ENCODE data around the gene SLC30A7.

The SLC30A7 gene

DNA sequence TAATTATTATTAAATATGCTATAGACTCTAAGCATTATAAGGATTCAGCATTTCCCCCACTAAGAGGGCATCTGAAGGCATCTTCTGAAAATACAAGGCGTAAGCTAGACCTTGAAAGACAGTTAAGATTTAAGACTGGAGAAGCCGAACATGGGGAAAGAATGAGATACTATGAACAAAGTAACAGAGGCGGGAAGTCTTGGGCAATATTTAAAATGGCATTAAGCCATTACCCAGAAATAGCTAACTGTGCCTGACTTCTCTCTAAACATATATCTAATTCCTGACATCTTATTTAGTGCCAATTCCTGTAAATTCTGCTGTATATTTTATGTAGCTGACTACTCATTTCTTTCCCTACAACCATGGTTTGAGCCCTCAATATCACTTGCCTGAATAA is 108.8 kb downstream of the SLC30A7 start:
- peaks cover 42% of the 10 kb centered on the region for H3K36me3 ChIP-seq (ENCODE audit: control insufficient read depth, insufficient read depth, low read length)
- H3K4me1 ChIP-seq (ENCODE audit: control insufficient read depth, insufficient read depth, low read length): peaks cover 22% of the 10 kb centered on the region
- H3K9me3 ChIP-seq (ENCODE audit: control insufficient read depth, insufficient read depth, low read depth, low read length): no peaks in the 10 kb centered on the region
- no peaks in the 10 kb centered on the region for H3K27me3 ChIP-seq (ENCODE audit: control insufficient read depth, insufficient read depth, low read length)
- no peak overlapping the region for H3K4me3 ChIP-seq (ENCODE audit: low read depth, low read length)
- no peak overlapping the region for H3K9ac ChIP-seq (ENCODE audit: low read length)
- no peak overlapping the region for H3K27ac ChIP-seq (ENCODE audit: low read depth, low read length)

DNA sequence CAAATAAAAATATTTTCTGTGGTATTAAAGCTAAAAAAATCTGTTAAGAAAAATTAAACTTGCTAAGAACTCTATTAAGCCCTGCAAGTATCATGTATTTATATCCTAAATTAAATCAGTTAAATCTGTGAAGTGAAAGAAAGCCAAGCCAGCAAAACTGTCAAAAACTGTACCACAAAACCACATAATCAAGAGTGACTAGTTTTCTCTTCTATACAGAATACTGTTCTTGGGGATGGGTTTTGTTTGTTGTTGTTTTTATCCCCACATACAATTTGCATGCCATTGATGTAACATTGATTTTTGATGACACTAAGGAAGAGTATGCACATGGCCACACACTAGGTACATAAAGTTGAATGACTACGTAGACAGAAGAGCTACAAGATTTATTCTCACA is 109.3 kb downstream of the SLC30A7 start:
- no peak overlapping the region for H3K9ac ChIP-seq (ENCODE audit: low read length)
- H3K27me3 ChIP-seq (ENCODE audit: control insufficient read depth, insufficient read depth, low read length): no peaks in the 10 kb centered on the region
- H3K4me3 ChIP-seq (ENCODE audit: low read depth, low read length): no peak overlapping the region
- peaks cover 22% of the 10 kb centered on the region for H3K4me1 ChIP-seq (ENCODE audit: control insufficient read depth, insufficient read depth, low read length)
- H3K36me3 ChIP-seq (ENCODE audit: control insufficient read depth, insufficient read depth, low read length): peaks cover 41% of the 10 kb centered on the region
- H3K9me3 ChIP-seq (ENCODE audit: control insufficient read depth, insufficient read depth, low read depth, low read length): no peaks in the 10 kb centered on the region
- no peak overlapping the region for H3K27ac ChIP-seq (ENCODE audit: low read depth, low read length)

DNA sequence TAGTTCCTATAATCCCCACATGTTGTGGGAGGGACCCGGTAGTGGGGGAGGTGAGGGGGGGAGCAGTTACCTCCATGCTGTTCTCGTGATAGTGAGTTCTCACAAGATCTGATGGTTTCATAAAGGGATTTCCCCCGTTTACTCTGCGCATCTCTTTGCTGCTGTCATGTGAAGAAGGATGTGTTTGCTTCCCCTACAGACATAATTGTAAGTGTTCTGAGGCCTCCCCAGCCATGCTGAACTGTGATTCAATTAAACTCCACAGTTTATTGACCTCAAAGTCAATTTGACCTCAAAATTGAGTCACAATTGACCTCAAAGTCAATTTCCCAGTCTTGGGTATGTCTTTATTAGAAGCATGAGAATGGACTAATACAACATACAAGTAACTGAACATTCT is 110.0 kb downstream of the SLC30A7 start:
- no peak overlapping the region for H3K27ac ChIP-seq (ENCODE audit: low read depth, low read length)
- H3K9ac ChIP-seq (ENCODE audit: low read length): no peak overlapping the region
- no peaks in the 10 kb centered on the region for H3K27me3 ChIP-seq (ENCODE audit: control insufficient read depth, insufficient read depth, low read length)
- H3K4me3 ChIP-seq (ENCODE audit: low read depth, low read length): no peak overlapping the region
- H3K4me1 ChIP-seq (ENCODE audit: control insufficient read depth, insufficient read depth, low read length): peaks cover 22% of the 10 kb centered on the region
- peaks cover 35% of the 10 kb centered on the region for H3K36me3 ChIP-seq (ENCODE audit: control insufficient read depth, insufficient read depth, low read length)
- no peaks in the 10 kb centered on the region for H3K9me3 ChIP-seq (ENCODE audit: control insufficient read depth, insufficient read depth, low read depth, low read length)

DNA sequence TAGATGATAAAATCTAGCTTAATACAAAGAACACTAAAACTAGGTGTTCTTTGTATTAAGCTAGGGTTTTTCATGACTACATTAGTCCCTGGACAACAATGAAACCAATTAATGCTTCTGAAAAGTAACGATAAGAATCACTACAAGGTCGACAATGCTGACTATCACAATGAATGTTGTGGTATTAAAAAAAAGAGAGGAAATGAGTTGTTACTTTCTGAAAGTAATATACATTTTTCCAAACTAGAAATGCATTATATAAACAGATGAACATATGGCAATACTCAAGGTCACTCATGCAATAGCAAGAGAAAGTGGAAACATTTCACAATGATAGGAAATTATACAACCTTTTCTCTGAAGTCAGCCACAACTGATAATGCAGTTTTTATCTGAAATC is 110.7 kb downstream of the SLC30A7 start:
- peaks cover 22% of the 10 kb centered on the region for H3K4me1 ChIP-seq (ENCODE audit: control insufficient read depth, insufficient read depth, low read length)
- peaks cover 28% of the 10 kb centered on the region for H3K36me3 ChIP-seq (ENCODE audit: control insufficient read depth, insufficient read depth, low read length)
- H3K4me3 ChIP-seq (ENCODE audit: low read depth, low read length): no peak overlapping the region
- no peak overlapping the region for H3K27ac ChIP-seq (ENCODE audit: low read depth, low read length)
- no peaks in the 10 kb centered on the region for H3K9me3 ChIP-seq (ENCODE audit: control insufficient read depth, insufficient read depth, low read depth, low read length)
- H3K27me3 ChIP-seq (ENCODE audit: control insufficient read depth, insufficient read depth, low read length): no peaks in the 10 kb centered on the region
- no peak overlapping the region for H3K9ac ChIP-seq (ENCODE audit: low read length)

DNA sequence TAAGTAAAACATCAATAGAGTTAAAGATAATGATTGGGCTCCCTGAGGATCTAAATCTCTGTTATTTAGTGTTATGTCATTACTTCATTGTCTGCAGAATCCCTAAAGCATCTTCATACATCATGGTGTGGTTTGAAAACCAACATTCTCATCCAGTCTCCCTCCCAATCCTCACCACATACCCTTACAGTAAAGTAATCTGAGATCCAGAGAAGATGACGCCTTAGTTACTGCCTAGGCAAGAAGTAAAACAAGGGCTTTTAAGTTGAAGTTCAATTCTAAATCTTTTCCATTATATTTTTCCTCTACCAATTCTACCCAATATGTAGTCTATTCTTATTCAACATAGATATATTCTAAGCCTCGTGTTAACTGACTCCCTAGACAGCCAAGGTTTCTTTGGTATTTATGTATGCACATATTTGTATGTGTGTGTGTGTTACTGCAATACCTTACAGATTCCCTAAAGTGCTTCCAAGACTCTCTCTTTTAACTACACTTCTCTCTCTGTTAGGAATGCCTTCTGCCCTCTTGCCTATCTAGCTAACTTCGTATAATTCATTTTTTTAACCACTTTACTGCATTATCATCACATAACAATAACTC is 112.4 kb downstream of the SLC30A7 start:
- no peaks in the 10 kb centered on the region for H3K27me3 ChIP-seq (ENCODE audit: control insufficient read depth, insufficient read depth, low read length)
- no peaks in the 10 kb centered on the region for H3K9me3 ChIP-seq (ENCODE audit: control insufficient read depth, insufficient read depth, low read depth, low read length)
- no peak overlapping the region for H3K27ac ChIP-seq (ENCODE audit: low read depth, low read length)
- H3K36me3 ChIP-seq (ENCODE audit: control insufficient read depth, insufficient read depth, low read length): peaks cover 35% of the 10 kb centered on the region
- H3K4me3 ChIP-seq (ENCODE audit: low read depth, low read length): no peak overlapping the region
- peaks cover 14% of the 10 kb centered on the region for H3K4me1 ChIP-seq (ENCODE audit: control insufficient read depth, insufficient read depth, low read length)
- no peak overlapping the region for H3K9ac ChIP-seq (ENCODE audit: low read length)

DNA sequence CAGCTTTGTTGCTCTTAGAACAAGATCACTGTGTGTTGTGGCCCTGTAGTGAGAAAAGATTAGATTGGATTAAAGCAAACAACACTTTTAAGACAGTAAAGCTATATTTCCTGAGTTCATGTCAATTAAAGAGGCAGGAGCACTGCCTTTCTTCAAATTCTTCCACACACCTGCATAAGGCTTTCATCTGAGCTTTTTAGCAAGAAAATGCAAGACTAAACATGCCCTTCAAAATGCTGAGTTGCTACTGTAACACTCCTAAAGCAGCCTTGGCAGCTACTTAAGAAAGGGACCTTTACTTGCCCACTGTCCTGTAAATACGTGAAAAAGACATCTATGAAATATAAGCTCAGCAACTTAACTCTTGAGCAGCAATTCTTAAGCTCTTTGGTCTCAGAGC is 117.9 kb downstream of the SLC30A7 start:
- H3K4me3 ChIP-seq (ENCODE audit: low read depth, low read length): no peak overlapping the region
- H3K9ac ChIP-seq (ENCODE audit: low read length): no peak overlapping the region
- H3K36me3 ChIP-seq (ENCODE audit: control insufficient read depth, insufficient read depth, low read length): peaks cover 28% of the 10 kb centered on the region
- H3K4me1 ChIP-seq (ENCODE audit: control insufficient read depth, insufficient read depth, low read length): 0 out of 2 replicates have a peak, but pooled peaks cover 3% of the 10 kb centered on the region
- H3K27me3 ChIP-seq (ENCODE audit: control insufficient read depth, insufficient read depth, low read length): no peaks in the 10 kb centered on the region
- 0 out of 2 replicates have a peak overlapping the region, but pooled peaks have one; percentile 8 for H3K27ac ChIP-seq (ENCODE audit: low read depth, low read length)
- no peaks in the 10 kb centered on the region for H3K9me3 ChIP-seq (ENCODE audit: control insufficient read depth, insufficient read depth, low read depth, low read length)

DNA sequence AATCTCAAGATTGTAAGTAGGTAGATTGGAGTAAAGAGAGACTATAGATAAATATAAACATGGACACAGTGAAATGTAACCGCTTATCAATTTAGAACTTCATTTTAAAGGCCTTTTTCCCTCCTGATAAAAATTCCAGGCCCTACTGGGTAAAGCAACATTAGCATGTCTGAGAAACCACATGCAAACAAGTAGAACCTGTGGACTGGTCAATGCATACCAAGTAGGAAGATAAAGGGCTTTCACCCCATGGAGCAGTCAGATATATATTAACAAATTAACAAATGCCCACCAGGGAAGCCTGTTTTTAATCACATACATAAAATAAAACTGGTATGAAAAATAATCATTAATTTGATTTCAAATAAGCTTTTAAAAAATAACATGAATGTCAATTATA is 121.6 kb downstream of the SLC30A7 start:
- no peak overlapping the region for H3K27ac ChIP-seq (ENCODE audit: low read depth, low read length)
- peaks cover 40% of the 10 kb centered on the region for H3K36me3 ChIP-seq (ENCODE audit: control insufficient read depth, insufficient read depth, low read length)
- no peaks in the 10 kb centered on the region for H3K9me3 ChIP-seq (ENCODE audit: control insufficient read depth, insufficient read depth, low read depth, low read length)
- H3K4me3 ChIP-seq (ENCODE audit: low read depth, low read length): no peak overlapping the region
- no peaks in the 10 kb centered on the region for H3K27me3 ChIP-seq (ENCODE audit: control insufficient read depth, insufficient read depth, low read length)
- no peak overlapping the region for H3K9ac ChIP-seq (ENCODE audit: low read length)
- H3K4me1 ChIP-seq (ENCODE audit: control insufficient read depth, insufficient read depth, low read length): peaks cover 5% of the 10 kb centered on the region; the same call in 1 of the 2 replicates

DNA sequence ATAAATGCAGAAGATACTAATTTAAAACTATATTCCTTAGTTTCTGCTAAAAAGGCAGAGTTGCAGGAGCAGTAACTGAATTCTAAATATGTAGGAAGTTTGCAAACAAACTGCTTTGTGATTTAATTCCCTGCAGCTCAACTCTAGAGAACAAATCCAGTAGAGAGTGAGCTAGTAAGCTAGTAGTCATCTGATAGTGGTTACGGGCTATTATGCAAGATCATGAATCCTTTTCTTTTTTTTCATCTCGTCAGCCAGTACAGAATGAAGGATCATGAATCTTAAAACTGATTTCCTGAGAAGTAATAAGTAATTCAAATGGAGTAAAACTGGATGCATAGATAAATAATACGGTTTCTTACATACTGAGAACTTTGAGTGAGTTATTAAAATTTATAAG is 126.4 kb downstream of the SLC30A7 start:
- Histone ChIP-seq H3K9me3 (ENCODE audit: control insufficient read depth, insufficient read depth, low read depth, low read length) (no peaks in the 10 kb centered on the region), H3K4me3 (ENCODE audit: low read depth, low read length) (no peak overlapping the region), H3K27me3 (ENCODE audit: control insufficient read depth, insufficient read depth, low read length) (no peaks in the 10 kb centered on the region), H3K9ac (ENCODE audit: low read length) (no peak overlapping the region), H3K27ac (ENCODE audit: low read depth, low read length) (no peak overlapping the region), H3K36me3 (ENCODE audit: control insufficient read depth, insufficient read depth, low read length) (peaks cover 33% of the 10 kb centered on the region), H3K4me1 (ENCODE audit: control insufficient read depth, insufficient read depth, low read length) (peaks cover 19% of the 10 kb centered on the region)

DNA sequence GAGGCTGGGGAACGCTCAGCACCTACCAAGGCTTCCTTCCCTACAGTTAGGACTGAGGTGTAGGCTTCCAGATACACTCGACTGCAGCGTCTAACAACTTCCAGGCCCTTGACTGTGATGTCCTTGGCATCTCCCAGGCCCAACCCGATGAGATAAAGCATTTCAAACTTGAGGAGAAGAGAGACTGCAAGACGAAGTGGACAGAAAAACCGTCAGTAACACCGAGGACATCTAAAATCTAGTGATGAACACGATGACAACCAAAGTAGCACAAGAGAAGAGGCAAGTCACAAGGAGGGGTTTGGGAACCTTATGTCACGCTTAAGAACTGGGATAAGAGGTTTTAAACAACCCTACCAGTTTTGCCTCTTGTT is 129.4 kb downstream of the SLC30A7 start:
- Histone ChIP-seq H3K9me3 (ENCODE audit: control insufficient read depth, insufficient read depth, low read depth, low read length) (no peaks in the 10 kb centered on the region), H3K4me3 (ENCODE audit: low read depth, low read length) (peak overlapping the region; percentile 79), H3K27me3 (ENCODE audit: control insufficient read depth, insufficient read depth, low read length) (no peaks in the 10 kb centered on the region), H3K27ac (ENCODE audit: low read depth, low read length) (peak overlapping the region; percentile 66), H3K36me3 (ENCODE audit: control insufficient read depth, insufficient read depth, low read length) (peaks cover 25% of the 10 kb centered on the region; the same call in 1 of the 2 replicates), H3K4me1 (ENCODE audit: control insufficient read depth, insufficient read depth, low read length) (peaks cover 20% of the 10 kb centered on the region), H3K9ac (ENCODE audit: low read length) (peak overlapping the region; percentile 81)

DNA sequence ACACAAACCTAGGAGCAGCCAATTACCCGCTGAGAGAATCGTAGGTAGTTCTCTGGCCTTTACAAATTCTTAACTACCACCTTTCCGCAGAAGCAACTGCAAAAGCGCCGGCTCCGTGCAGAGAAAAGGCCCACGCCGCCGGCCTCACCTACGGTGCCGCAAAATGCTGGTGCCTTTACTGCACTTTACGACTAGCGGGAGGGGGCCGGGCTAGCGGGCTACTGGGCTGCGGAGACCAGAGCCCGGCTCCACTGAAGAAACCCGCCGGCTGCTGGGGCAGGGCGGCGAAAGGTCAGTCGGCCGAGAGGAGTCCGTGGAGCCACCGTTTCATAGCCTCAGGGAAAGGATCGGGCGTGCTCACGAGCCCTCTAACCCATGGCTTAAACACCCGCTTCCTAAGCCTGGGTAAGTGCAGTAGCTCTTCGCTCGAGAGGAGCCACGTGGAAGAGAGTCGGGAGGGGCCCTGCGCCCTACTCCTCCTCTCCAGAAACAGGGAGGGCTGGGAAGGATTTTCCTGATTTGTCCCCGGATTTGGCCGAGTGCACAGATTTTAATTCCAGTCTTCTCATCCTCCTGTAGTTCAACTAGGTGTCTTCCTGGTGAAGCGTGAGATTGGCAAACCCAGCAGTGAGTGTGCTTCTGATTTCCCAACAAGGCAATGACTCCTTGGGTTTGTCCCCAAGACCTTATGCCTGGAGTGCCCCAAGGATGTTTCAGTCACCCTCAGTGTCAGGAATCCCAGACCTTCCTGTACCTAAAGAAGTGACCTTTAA is 130.0 kb downstream of the SLC30A7 start, which contains the start of gene DPH5:
Gene DPH5, minus strand, starts transcription at position 128 of the 773 bp plus-strand sequence. CDS start 341 bp downstream, outside the sequence.
- Histone ChIP-seq H3K36me3 (ENCODE audit: control insufficient read depth, insufficient read depth, low read length) (peaks cover 22% of the 10 kb centered on the region; the same call in 1 of the 2 replicates), H3K9me3 (ENCODE audit: control insufficient read depth, insufficient read depth, low read depth, low read length) (no peaks in the 10 kb centered on the region), H3K4me1 (ENCODE audit: control insufficient read depth, insufficient read depth, low read length) (peaks cover 20% of the 10 kb centered on the region)

DNA sequence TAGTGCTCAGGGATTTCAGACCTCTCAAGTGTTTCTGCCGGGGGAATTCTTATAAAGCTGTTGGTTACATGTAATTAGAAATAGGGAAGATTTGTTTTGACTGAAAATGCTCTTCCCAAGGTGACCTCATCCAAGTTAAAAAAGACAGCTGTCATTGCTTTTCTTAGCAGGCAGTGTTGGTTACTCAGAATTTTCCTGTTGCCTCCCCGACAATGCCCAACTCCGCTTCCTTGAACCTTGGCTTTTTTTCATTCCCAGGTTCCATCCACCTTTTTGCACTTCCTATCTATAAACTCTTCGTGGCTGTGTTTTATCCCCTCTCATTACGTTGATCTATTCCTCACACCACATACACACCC is 130.5 kb downstream of the SLC30A7 start:
- Histone ChIP-seq H3K4me3 (ENCODE audit: low read depth, low read length) (peak overlapping the region; percentile 79), H3K4me1 (ENCODE audit: control insufficient read depth, insufficient read depth, low read length) (peaks cover 20% of the 10 kb centered on the region), H3K36me3 (ENCODE audit: control insufficient read depth, insufficient read depth, low read length) (peaks cover 17% of the 10 kb centered on the region; the same call in 1 of the 2 replicates), H3K27ac (ENCODE audit: low read depth, low read length) (no peak overlapping the region), H3K9me3 (ENCODE audit: control insufficient read depth, insufficient read depth, low read depth, low read length) (no peaks in the 10 kb centered on the region), H3K27me3 (ENCODE audit: control insufficient read depth, insufficient read depth, low read length) (no peaks in the 10 kb centered on the region), H3K9ac (ENCODE audit: low read length) (peak overlapping the region; percentile 81)

More for the DNA sequence above, 130.0 kb downstream of the SLC30A7 start, which contains the start of gene DPH5:
- H3K27ac ChIP-seq (ENCODE audit: low read depth, low read length): peak within 1 kb of the TSS; percentile 66
- peak within 1 kb of the TSS; percentile 81 for H3K9ac ChIP-seq (ENCODE audit: low read length)
- no peaks in the 10 kb centered on the region for H3K27me3 ChIP-seq (ENCODE audit: control insufficient read depth, insufficient read depth, low read length)
- peak within 1 kb of the TSS; percentile 79 for H3K4me3 ChIP-seq (ENCODE audit: low read depth, low read length)

All from HUES6 (cell line).